Measurements from ENCODE around the gene MPPED1.

The MPPED1 gene

DNA sequence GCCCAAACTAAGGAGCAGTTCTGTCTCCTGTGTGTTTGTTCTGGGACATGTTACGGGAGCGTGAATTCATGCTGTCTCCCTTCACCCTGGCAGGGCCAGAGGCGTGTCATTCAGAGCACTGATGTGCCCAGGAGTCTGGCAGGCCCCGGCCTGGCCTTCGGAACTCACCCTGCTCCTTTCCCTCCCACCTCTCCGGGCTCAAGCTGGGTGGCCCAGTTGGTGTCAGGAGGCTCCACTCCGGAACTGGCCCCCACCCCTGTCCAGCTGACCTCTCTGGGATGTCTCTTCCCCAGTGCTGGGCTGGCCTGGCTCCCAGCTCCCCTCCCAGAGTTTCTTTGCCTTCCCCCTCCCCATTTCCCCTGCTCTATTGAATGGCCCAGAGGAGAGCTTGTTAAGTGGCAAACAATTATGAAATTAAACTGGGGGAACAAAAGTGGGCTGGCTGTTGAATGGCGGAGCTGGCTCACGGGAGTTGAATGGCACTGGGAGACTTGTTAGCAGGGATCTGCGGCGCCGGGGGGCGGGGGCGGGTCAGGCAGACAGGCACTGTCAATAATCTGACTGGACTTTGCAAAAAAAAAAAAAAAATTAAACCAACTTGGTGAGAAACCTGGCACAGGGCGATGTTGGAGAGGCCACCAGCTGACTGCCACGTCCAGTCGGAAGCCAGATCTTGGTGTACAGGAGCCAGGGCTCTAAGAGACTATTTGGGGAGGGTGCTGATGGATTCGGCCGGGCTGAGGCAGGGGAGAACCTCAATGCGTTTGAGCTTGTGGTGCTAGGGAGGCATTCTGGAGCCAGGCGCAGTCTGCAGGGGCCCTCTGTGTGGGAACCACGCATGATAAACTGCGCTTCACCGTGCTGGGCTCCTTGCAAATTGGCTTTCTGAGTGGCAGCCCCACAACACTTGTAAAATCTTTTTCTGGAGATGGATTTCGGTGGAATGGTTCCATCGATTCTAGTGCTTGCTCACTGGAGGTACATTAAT lies 1.3 kb downstream of the MPPED1 start:
- Histone ChIP-seq H3K36me3 (ENCODE audit: control insufficient read depth, insufficient read depth, low read length) (no peaks in the 10 kb centered on the region), H3K9ac (ENCODE audit: low read length) (no peak overlapping the region), H3K9me3 (ENCODE audit: control insufficient read depth, insufficient read depth, low read depth, low read length) (no peaks in the 10 kb centered on the region), H3K4me3 (ENCODE audit: low read depth, low read length) (no peak overlapping the region; the same call in 1 of the 2 replicates), H3K27me3 (ENCODE audit: control insufficient read depth, insufficient read depth, low read length) (peaks cover 67% of the 10 kb centered on the region), H3K4me1 (ENCODE audit: control insufficient read depth, insufficient read depth, low read length) (peaks cover 13% of the 10 kb centered on the region; the same call in 1 of the 2 replicates), H3K27ac (ENCODE audit: low read depth, low read length) (no peak overlapping the region)

- Histone ChIP-seq H3K27me3 (ENCODE audit: control insufficient read depth, insufficient read depth, low read length) (peaks cover 63% of the 10 kb centered on the region), H3K4me1 (ENCODE audit: control insufficient read depth, insufficient read depth, low read length) (peaks cover 13% of the 10 kb centered on the region; the same call in 1 of the 2 replicates), H3K27ac (ENCODE audit: low read depth, low read length) (no peak overlapping the region), H3K36me3 (ENCODE audit: control insufficient read depth, insufficient read depth, low read length) (no peaks in the 10 kb centered on the region), H3K9ac (ENCODE audit: low read length) (no peak overlapping the region), H3K9me3 (ENCODE audit: control insufficient read depth, insufficient read depth, low read depth, low read length) (no peaks in the 10 kb centered on the region), H3K4me3 (ENCODE audit: low read depth, low read length) (no peak overlapping the region)
Measured at GRCh38 chr22:43413826-43414225, 2.0 kb downstream of the MPPED1 start.

GRCh38 chr22:43415681-43416080 lies 3.9 kb downstream of the MPPED1 start:
- Histone ChIP-seq H3K4me1 (ENCODE audit: control insufficient read depth, insufficient read depth, low read length) (peaks cover 13% of the 10 kb centered on the region; the same call in 1 of the 2 replicates), H3K27me3 (ENCODE audit: control insufficient read depth, insufficient read depth, low read length) (peaks cover 46% of the 10 kb centered on the region), H3K4me3 (ENCODE audit: low read depth, low read length) (no peak overlapping the region), H3K36me3 (ENCODE audit: control insufficient read depth, insufficient read depth, low read length) (no peaks in the 10 kb centered on the region), H3K9me3 (ENCODE audit: control insufficient read depth, insufficient read depth, low read depth, low read length) (no peaks in the 10 kb centered on the region), H3K27ac (ENCODE audit: low read depth, low read length) (no peak overlapping the region), H3K9ac (ENCODE audit: low read length) (no peak overlapping the region)

DNA sequence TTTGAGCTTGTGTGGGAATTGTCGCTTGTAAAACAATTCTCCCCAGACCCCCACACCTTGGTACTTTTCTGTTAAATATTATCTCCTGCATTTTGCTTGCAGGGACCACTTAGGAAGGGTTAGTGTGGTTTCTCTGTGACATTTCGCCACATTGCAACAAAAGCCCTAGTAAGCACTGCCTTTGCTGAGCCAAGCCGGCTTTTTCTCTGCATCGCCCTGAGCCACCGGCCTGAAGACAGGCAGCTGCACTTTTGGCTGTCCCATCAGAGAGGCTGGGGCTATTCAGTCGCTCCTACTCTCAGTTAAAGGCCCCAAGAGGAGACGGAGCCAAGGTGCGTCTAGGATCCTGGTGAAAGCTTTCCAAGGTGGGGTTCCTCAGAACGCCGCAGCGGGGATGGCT lies 5.7 kb downstream of the MPPED1 start:
- Histone ChIP-seq H3K9me3 (ENCODE audit: control insufficient read depth, insufficient read depth, low read depth, low read length) (no peaks in the 10 kb centered on the region), H3K36me3 (ENCODE audit: control insufficient read depth, insufficient read depth, low read length) (no peaks in the 10 kb centered on the region), H3K9ac (ENCODE audit: low read length) (no peak overlapping the region), H3K27me3 (ENCODE audit: control insufficient read depth, insufficient read depth, low read length) (peaks cover 32% of the 10 kb centered on the region), H3K4me1 (ENCODE audit: control insufficient read depth, insufficient read depth, low read length) (peaks cover 5% of the 10 kb centered on the region; the same call in 1 of the 2 replicates), H3K27ac (ENCODE audit: low read depth, low read length) (no peak overlapping the region), H3K4me3 (ENCODE audit: low read depth, low read length) (no peak overlapping the region)

GRCh38 chr22:43418079-43418825 lies 6.4 kb downstream of the MPPED1 start:
- Histone ChIP-seq H3K27me3 (ENCODE audit: control insufficient read depth, insufficient read depth, low read length) (peaks cover 25% of the 10 kb centered on the region), H3K9me3 (ENCODE audit: control insufficient read depth, insufficient read depth, low read depth, low read length) (no peaks in the 10 kb centered on the region), H3K4me1 (ENCODE audit: control insufficient read depth, insufficient read depth, low read length) (no peaks in the 10 kb centered on the region), H3K4me3 (ENCODE audit: low read depth, low read length) (no peak overlapping the region), H3K27ac (ENCODE audit: low read depth, low read length) (no peak overlapping the region), H3K36me3 (ENCODE audit: control insufficient read depth, insufficient read depth, low read length) (no peaks in the 10 kb centered on the region), H3K9ac (ENCODE audit: low read length) (no peak overlapping the region)

GRCh38 chr22:43419371-43420080 lies 7.7 kb downstream of the MPPED1 start:
- Histone ChIP-seq H3K4me3 (ENCODE audit: low read depth, low read length) (no peak overlapping the region), H3K27ac (ENCODE audit: low read depth, low read length) (no peak overlapping the region), H3K36me3 (ENCODE audit: control insufficient read depth, insufficient read depth, low read length) (no peaks in the 10 kb centered on the region), H3K4me1 (ENCODE audit: control insufficient read depth, insufficient read depth, low read length) (no peaks in the 10 kb centered on the region), H3K9me3 (ENCODE audit: control insufficient read depth, insufficient read depth, low read depth, low read length) (no peaks in the 10 kb centered on the region), H3K27me3 (ENCODE audit: control insufficient read depth, insufficient read depth, low read length) (peaks cover 12% of the 10 kb centered on the region), H3K9ac (ENCODE audit: low read length) (no peak overlapping the region)

DNA sequence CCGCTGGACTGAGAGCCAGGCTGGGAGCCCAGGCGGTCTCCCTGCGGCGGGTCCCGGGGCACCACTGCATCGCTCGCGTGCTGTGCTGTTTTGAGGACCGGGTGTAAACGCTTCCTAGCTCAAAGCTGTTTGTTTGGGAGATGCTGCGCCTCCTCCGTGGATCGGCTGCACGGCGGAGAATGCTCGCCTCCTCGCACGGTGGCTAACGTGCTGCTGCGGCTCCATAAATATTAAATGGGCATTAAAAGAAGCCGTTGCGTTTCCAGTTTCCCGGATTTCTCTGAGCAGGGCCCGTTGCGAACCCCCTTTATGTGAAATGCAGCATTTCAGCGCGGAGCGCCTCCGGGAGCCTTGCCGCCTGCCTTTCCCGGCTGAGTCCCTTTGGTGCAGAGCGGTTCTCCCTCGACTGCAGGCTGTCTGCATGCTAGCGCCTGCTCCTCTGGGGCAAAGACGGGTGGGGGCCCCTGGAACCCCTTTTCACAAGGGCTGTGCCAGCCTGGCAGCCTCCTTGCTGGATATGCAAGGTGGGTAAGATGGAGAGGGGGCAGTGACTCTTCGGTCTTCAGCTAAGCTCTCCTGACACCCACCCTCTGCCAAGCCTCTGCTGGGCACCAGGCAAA lies 9.3 kb downstream of the MPPED1 start:
- no peak overlapping the region for H3K4me3 ChIP-seq (ENCODE audit: low read depth, low read length)
- H3K9me3 ChIP-seq (ENCODE audit: control insufficient read depth, insufficient read depth, low read depth, low read length): no peaks in the 10 kb centered on the region
- no peak overlapping the region for H3K27ac ChIP-seq (ENCODE audit: low read depth, low read length)
- H3K27me3 ChIP-seq (ENCODE audit: control insufficient read depth, insufficient read depth, low read length): peaks cover 4% of the 10 kb centered on the region; the same call in 1 of the 2 replicates
- no peak overlapping the region for H3K9ac ChIP-seq (ENCODE audit: low read length)
- no peaks in the 10 kb centered on the region for H3K4me1 ChIP-seq (ENCODE audit: control insufficient read depth, insufficient read depth, low read length)
- no peaks in the 10 kb centered on the region for H3K36me3 ChIP-seq (ENCODE audit: control insufficient read depth, insufficient read depth, low read length)

- no peaks in the 10 kb centered on the region for H3K9me3 ChIP-seq (ENCODE audit: control insufficient read depth, insufficient read depth, low read depth, low read length)
- no peak overlapping the region for H3K9ac ChIP-seq (ENCODE audit: low read length)
- no peak overlapping the region for H3K27ac ChIP-seq (ENCODE audit: low read depth, low read length)
- no peaks in the 10 kb centered on the region for H3K27me3 ChIP-seq (ENCODE audit: control insufficient read depth, insufficient read depth, low read length)
- no peaks in the 10 kb centered on the region for H3K36me3 ChIP-seq (ENCODE audit: control insufficient read depth, insufficient read depth, low read length)
- no peak overlapping the region for H3K4me3 ChIP-seq (ENCODE audit: low read depth, low read length)
- no peaks in the 10 kb centered on the region for H3K4me1 ChIP-seq (ENCODE audit: control insufficient read depth, insufficient read depth, low read length)
Measured at GRCh38 chr22:43421914-43422615, 10.3 kb downstream of the MPPED1 start.

- Histone ChIP-seq H3K27me3 (ENCODE audit: control insufficient read depth, insufficient read depth, low read length) (no peaks in the 10 kb centered on the region), H3K4me1 (ENCODE audit: control insufficient read depth, insufficient read depth, low read length) (no peaks in the 10 kb centered on the region)
Measured at GRCh38 chr22:43423046-43423445, 11.2 kb downstream of the MPPED1 start.

GRCh38 chr22:43424201-43424600 lies 12.4 kb downstream of the MPPED1 start:
- Histone ChIP-seq H3K4me1 (ENCODE audit: control insufficient read depth, insufficient read depth, low read length) (no peaks in the 10 kb centered on the region), H3K27me3 (ENCODE audit: control insufficient read depth, insufficient read depth, low read length) (no peaks in the 10 kb centered on the region), H3K36me3 (ENCODE audit: control insufficient read depth, insufficient read depth, low read length) (no peaks in the 10 kb centered on the region), H3K9ac (ENCODE audit: low read length) (no peak overlapping the region), H3K4me3 (ENCODE audit: low read depth, low read length) (no peak overlapping the region), H3K9me3 (ENCODE audit: control insufficient read depth, insufficient read depth, low read depth, low read length) (no peaks in the 10 kb centered on the region), H3K27ac (ENCODE audit: low read depth, low read length) (no peak overlapping the region)

More at GRCh38 chr22:43423046-43423445, 11.2 kb downstream of the MPPED1 start:
- no peak overlapping the region for H3K27ac ChIP-seq (ENCODE audit: low read depth, low read length)
- H3K9me3 ChIP-seq (ENCODE audit: control insufficient read depth, insufficient read depth, low read depth, low read length): no peaks in the 10 kb centered on the region
- no peaks in the 10 kb centered on the region for H3K36me3 ChIP-seq (ENCODE audit: control insufficient read depth, insufficient read depth, low read length)
- H3K4me3 ChIP-seq (ENCODE audit: low read depth, low read length): no peak overlapping the region
- no peak overlapping the region for H3K9ac ChIP-seq (ENCODE audit: low read length)
